HEK293 (cell line): ENCODE results near the gene CALB2.

ENCODE experiments used
- CTCF ChIA-PET: fragments of 350-600 bp; formaldehyde crosslinking; extraction: SDS; loops from one replicate; lab custom pipeline; 2021; ENCODE audit warnings: antibody characterized with exemption; lab: Yijun Ruan, JAX
- POLR2A ChIA-PET: fragments of 300-600 bp; formaldehyde crosslinking; extraction: SDS; loops from one replicate; lab custom pipeline; 2020; ENCODE audit warnings: antibody characterized with exemption, inconsistent platforms; lab: Yijun Ruan, JAX
- H3K27ac ChIP-seq: fragments of 200-500 bp; sonication (Bioruptor generic); 2 replicates; pipeline ENCODE4 v1.5.1; 2014; ENCODE audit warnings: low read depth, low read length, control low read depth, inconsistent platforms; ENCODE audit errors: extremely low read depth
- H3K36me3 ChIP-seq, 2 experiments: fragments of 200-500 bp in 1 of 2; sonication (Bioruptor generic) in 1 of 2; 1 replicate in 1 of 2; 2 replicates in 1 of 2; pipeline ENCODE4 v1.5.1; 2014 to 2017; ENCODE audit warnings: inconsistent platforms in 2 of 2, low read length in 2 of 2; ENCODE audit not compliant: control insufficient read depth in 2 of 2, insufficient read depth in 1 of 2
- H3K4me1 ChIP-seq: fragments of 200-500 bp; sonication (Bioruptor generic); 2 replicates; pipeline ENCODE4 v1.5.1; 2014; ENCODE audit warnings: mild to moderate bottlenecking, low read length, inconsistent platforms; ENCODE audit not compliant: control insufficient read depth, insufficient read depth
- H3K4me3 ChIP-seq: 2 replicates; pipeline ENCODE4 v1.5.1; 2011; ENCODE audit warnings: low read depth, mild to moderate bottlenecking, control low read depth, low read length, moderate library complexity
- H3K9me3 ChIP-seq: fragments of 200-500 bp; sonication (Bioruptor generic); 2 replicates; pipeline ENCODE4 v1.5.1; 2014; ENCODE audit warnings: low read depth, low read length, inconsistent platforms; ENCODE audit not compliant: control insufficient read depth, insufficient read depth
- BCL11A ChIP-seq: fragments of 450-650 bp; formaldehyde crosslinking; IDR thresholded peaks from 2 replicates; pipeline ENCODE4 v1.5.1; 2016; ENCODE audit warnings: low read depth, missing biosample characterization, missing genetic modification characterization
- MEIS1 ChIP-seq: sonication (generic); formaldehyde crosslinking; IDR thresholded peaks from 2 replicates; pipeline ENCODE4 v1.8.1; 2022; ENCODE audit warnings: missing genetic modification reagents, mild to moderate bottlenecking, borderline replicate concordance
- ZNF155 ChIP-seq: fragments of 450-650 bp; formaldehyde crosslinking; IDR thresholded peaks from 2 replicates; pipeline ENCODE4 v1.5.1; 2016; ENCODE audit warnings: missing biosample characterization, missing genetic modification characterization
- ZNF221 ChIP-seq: fragments of 450-650 bp; formaldehyde crosslinking; IDR thresholded peaks from 2 replicates; pipeline ENCODE4 v1.5.1; 2017; ENCODE audit warnings: missing biosample characterization, missing genetic modification characterization, borderline replicate concordance
- ZNF239 ChIP-seq: fragments of 450-650 bp; formaldehyde crosslinking; IDR thresholded peaks from 2 replicates; pipeline ENCODE4 v1.5.1; 2016; ENCODE audit warnings: missing biosample characterization, missing genetic modification characterization
- ZNF366 ChIP-seq: fragments of 450-650 bp; formaldehyde crosslinking; conservative IDR thresholded peaks from 2 replicates; pipeline ENCODE4 v1.5.1; 2016; ENCODE audit warnings: missing biosample characterization, missing genetic modification characterization
- ZNF391 ChIP-seq: fragments of 450-650 bp; formaldehyde crosslinking; IDR thresholded peaks from 2 replicates; pipeline ENCODE4 v1.5.1; 2016; ENCODE audit warnings: low read depth, missing biosample characterization, missing genetic modification characterization, borderline replicate concordance
- ZNF521 ChIP-seq: fragments of 450-650 bp; formaldehyde crosslinking; IDR thresholded peaks from 2 replicates; pipeline ENCODE4 v1.5.1; 2017; ENCODE audit warnings: missing biosample characterization, mild to moderate bottlenecking, missing genetic modification characterization
- ZNF629 ChIP-seq: fragments of 450-650 bp; formaldehyde crosslinking; IDR thresholded peaks from 2 replicates; pipeline ENCODE4 v1.5.1; 2017; ENCODE audit warnings: missing biosample characterization, missing genetic modification characterization
- ZNF654 ChIP-seq: fragments of 450-650 bp; formaldehyde crosslinking; IDR thresholded peaks from 2 replicates; pipeline ENCODE4 v1.5.1; 2016; ENCODE audit warnings: low read depth, missing biosample characterization, missing genetic modification characterization
- ZNF670 ChIP-seq: fragments of 450-650 bp; formaldehyde crosslinking; IDR thresholded peaks from 2 replicates; pipeline ENCODE4 v1.5.1; 2016; ENCODE audit warnings: missing biosample characterization, missing genetic modification characterization, low read depth
- ZNF792 ChIP-seq: fragments of 450-650 bp; formaldehyde crosslinking; IDR thresholded peaks from 2 replicates; pipeline ENCODE4 v1.5.1; 2016; ENCODE audit warnings: missing biosample characterization, missing genetic modification characterization
- ZSCAN23 ChIP-seq: fragments of 450-650 bp; formaldehyde crosslinking; IDR thresholded peaks from 2 replicates; pipeline ENCODE4 v1.5.1; 2016; ENCODE audit warnings: missing biosample characterization, missing genetic modification characterization
- TF ChIP-seq, protein P1 (sequence below): fragments of 450-650 bp; formaldehyde crosslinking; IDR thresholded peaks from 2 replicates; pipeline ENCODE4 v1.5.1; 2017; ENCODE audit warnings: missing biosample characterization, missing genetic modification characterization
- TF ChIP-seq, protein P2 (sequence below): fragments of 450-650 bp; formaldehyde crosslinking; IDR thresholded peaks from 2 replicates; pipeline ENCODE4 v1.5.0; 2017; ENCODE audit warnings: missing biosample characterization, missing genetic modification characterization, borderline replicate concordance
- TF ChIP-seq, protein P3 (sequence below): fragments of 450-650 bp; formaldehyde crosslinking; IDR thresholded peaks from 2 replicates; pipeline ENCODE4 v1.5.1; 2016; ENCODE audit warnings: missing biosample characterization, missing genetic modification characterization
- TF ChIP-seq, protein P4 (sequence below): fragments of 450-650 bp; formaldehyde crosslinking; IDR thresholded peaks from 2 replicates; pipeline ENCODE4 v1.5.1; 2016; ENCODE audit warnings: missing biosample characterization, missing genetic modification characterization

CALB2 gene

DNA sequence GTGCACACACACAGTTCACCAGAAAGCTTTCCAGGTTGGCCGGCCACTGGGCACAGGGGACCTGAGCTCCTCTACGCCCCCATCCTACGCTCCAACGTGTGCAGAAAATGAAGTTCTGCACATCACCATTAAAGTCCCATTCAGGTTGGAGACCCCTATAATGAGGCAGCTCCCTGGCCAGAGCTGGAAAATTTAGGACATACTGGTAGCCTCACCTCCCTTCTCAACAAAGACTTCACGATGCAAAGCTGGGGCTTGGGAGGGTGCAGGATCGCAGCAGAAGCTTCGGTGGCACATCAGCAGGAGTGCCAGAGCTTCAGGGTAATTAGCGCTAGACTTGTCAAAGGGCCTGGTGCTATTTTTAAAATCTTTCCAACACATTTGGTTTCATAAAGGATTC is 15.4 kb upstream of the CALB2 start:
- TF ChIP-seq ZNF221, result no peak
- no peak for TF ChIP-seq ZNF366
- TF ChIP-seq ZNF155 (tag by site-specific recombination), result no peak
- TF ChIP-seq, protein P1, sequence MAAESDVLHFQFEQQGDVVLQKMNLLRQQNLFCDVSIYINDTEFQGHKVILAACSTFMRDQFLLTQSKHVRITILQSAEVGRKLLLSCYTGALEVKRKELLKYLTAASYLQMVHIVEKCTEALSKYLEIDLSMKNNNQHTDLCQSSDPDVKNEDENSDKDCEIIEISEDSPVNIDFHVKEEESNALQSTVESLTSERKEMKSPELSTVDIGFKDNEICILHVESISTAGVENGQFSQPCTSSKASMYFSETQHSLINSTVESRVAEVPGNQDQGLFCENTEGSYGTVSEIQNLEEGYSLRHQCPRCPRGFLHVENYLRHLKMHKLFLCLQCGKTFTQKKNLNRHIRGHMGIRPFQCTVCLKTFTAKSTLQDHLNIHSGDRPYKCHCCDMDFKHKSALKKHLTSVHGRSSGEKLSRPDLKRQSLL, result no peak
- TF ChIP-seq ZNF391 (tag by site-specific recombination), result no peak
- TF ChIP-seq, protein P2, sequence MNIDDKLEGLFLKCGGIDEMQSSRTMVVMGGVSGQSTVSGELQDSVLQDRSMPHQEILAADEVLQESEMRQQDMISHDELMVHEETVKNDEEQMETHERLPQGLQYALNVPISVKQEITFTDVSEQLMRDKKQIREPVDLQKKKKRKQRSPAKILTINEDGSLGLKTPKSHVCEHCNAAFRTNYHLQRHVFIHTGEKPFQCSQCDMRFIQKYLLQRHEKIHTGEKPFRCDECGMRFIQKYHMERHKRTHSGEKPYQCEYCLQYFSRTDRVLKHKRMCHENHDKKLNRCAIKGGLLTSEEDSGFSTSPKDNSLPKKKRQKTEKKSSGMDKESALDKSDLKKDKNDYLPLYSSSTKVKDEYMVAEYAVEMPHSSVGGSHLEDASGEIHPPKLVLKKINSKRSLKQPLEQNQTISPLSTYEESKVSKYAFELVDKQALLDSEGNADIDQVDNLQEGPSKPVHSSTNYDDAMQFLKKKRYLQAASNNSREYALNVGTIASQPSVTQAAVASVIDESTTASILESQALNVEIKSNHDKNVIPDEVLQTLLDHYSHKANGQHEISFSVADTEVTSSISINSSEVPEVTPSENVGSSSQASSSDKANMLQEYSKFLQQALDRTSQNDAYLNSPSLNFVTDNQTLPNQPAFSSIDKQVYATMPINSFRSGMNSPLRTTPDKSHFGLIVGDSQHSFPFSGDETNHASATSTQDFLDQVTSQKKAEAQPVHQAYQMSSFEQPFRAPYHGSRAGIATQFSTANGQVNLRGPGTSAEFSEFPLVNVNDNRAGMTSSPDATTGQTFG, result no peak
- Histone ChIP-seq H3K36me3 (no peaks in the 10 kb centered on the region), H3K4me1 (no peaks in the 10 kb centered on the region), H3K27ac (no peak overlapping the region), H3K9me3 (no peaks in the 10 kb centered on the region), H3K4me3 (no peak overlapping the region)
- POLR2A ChIA-PET, result no interaction called here
- CTCF ChIA-PET, result interaction anchor here (1.2 kb wide), 1 partner anchor 70 kb away, joined by 3 read pairs; no protein-coding TSS in a partner anchor

DNA sequence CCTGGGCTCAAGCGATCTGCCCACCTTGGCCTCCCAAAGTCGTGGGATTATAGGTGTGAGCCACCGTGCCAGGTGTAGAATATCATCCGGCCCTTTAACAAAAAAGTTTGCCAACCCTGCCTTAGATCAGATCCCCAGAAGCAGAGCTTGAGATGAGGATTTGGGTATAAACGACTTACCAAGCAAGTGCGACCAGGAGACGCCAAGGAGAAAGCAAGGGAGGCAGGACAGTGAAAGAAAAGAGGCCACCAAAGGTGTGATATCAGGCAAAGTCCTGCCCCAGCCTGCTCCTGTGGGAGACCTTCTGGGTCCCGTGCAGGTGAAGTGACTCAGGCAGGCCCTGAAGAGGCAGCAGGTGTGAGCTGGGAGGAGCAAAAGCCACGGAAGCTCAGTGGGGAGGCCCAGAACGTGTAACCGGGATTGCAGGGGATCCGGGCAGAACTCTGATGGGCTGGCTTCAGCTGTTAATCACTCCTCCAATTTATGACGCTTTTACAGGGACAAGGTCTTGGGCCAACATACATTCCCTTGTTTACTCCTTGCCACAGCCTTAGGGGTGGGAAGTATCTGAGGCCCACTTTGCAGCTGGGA is 14.1 kb upstream of the CALB2 start:
- no peak overlapping the region for H3K4me3 ChIP-seq
- CTCF ChIA-PET, result interaction anchor here (1.5 kb wide), 1 partner anchor 33 kb away, joined by 7 read pairs; no protein-coding TSS in a partner anchor
- no peak overlapping the region for H3K27ac ChIP-seq
- no peaks in the 10 kb centered on the region for H3K4me1 ChIP-seq
- POLR2A ChIA-PET, result no interaction called here
- H3K36me3 ChIP-seq, result no peaks in the 10 kb centered on the region
- no peaks in the 10 kb centered on the region for H3K9me3 ChIP-seq
- TF ChIP-seq, protein P3, sequence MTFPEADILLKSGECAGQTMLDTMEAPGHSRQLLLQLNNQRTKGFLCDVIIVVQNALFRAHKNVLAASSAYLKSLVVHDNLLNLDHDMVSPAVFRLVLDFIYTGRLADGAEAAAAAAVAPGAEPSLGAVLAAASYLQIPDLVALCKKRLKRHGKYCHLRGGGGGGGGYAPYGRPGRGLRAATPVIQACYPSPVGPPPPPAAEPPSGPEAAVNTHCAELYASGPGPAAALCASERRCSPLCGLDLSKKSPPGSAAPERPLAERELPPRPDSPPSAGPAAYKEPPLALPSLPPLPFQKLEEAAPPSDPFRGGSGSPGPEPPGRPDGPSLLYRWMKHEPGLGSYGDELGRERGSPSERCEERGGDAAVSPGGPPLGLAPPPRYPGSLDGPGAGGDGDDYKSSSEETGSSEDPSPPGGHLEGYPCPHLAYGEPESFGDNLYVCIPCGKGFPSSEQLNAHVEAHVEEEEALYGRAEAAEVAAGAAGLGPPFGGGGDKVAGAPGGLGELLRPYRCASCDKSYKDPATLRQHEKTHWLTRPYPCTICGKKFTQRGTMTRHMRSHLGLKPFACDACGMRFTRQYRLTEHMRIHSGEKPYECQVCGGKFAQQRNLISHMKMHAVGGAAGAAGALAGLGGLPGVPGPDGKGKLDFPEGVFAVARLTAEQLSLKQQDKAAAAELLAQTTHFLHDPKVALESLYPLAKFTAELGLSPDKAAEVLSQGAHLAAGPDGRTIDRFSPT (tag by site-specific recombination), result no peak
- TF ChIP-seq ZNF792 (tag by site-specific recombination) (no peak), BCL11A (tag by site-specific recombination) (no peak), ZNF629 (tag by site-specific recombination) (no peak), ZNF521 (tag by site-specific recombination) (no peak), MEIS1 (CRISPR knock-in tag) (no peak), ZNF670 (tag by site-specific recombination) (no peak), ZNF239 (tag by site-specific recombination) (no peak), ZSCAN23 (no peak), ZNF654 (no peak)
- TF ChIP-seq, protein P4, sequence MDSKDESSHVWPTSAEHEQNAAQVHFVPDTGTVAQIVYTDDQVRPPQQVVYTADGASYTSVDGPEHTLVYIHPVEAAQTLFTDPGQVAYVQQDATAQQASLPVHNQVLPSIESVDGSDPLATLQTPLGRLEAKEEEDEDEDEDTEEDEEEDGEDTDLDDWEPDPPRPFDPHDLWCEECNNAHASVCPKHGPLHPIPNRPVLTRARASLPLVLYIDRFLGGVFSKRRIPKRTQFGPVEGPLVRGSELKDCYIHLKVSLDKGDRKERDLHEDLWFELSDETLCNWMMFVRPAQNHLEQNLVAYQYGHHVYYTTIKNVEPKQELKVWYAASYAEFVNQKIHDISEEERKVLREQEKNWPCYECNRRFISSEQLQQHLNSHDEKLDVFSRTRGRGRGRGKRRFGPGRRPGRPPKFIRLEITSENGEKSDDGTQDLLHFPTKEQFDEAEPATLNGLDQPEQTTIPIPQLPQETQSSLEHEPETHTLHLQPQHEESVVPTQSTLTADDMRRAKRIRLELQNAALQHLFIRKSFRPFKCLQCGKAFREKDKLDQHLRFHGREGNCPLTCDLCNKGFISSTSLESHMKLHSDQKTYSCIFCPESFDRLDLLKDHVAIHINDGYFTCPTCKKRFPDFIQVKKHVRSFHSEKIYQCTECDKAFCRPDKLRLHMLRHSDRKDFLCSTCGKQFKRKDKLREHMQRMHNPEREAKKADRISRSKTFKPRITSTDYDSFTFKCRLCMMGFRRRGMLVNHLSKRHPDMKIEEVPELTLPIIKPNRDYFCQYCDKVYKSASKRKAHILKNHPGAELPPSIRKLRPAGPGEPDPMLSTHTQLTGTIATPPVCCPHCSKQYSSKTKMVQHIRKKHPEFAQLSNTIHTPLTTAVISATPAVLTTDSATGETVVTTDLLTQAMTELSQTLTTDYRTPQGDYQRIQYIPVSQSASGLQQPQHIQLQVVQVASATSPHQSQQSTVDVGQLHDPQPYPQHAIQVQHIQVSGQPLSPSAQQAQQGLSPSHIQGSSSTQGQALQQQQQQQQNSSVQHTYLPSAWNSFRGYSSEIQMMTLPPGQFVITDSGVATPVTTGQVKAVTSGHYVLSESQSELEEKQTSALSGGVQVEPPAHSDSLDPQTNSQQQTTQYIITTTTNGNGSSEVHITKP (tag by site-specific recombination), result no peak
